GM21825 (cell line): Measurements from ENCODE around the gene PTPRK.

Experiments
- ATAC-seq: cut with Tn5 transposase; IDR thresholded peaks from one replicate; pipeline ENCODE4 v1.9.1; 2021; ENCODE audit warnings: mild to moderate bottlenecking, moderate library complexity; ENCODE audit not compliant: unreplicated experiment

Gene PTPRK

GRCh38 chr6:128520436-128521281 lies at the start of gene PTPRK:
TSS of gene PTPRK (minus strand) at chr6:128520599. CDS start at chr6:128520358, 241 bp downstream.
- peak; percentile 94 for ATAC-seq

DNA sequence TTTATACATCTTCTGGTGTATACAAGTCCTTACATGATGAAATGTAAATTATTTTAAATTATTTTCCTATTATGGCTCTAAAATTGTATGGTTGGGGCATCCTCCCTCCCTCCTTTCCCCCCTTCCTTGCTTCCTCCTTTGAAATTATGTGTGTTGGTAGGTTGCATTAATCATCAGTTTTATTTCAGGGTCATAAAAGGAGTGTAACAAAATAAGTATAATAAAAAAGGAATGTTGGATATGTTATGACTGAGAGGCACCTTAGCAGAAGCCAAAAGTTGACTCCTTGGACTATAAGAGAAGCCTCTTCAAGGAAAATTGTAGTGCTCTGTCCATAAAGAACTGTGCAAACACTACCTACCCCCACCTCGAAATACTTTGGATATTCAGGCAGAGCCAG lies 46.6 kb upstream of the PTPRK start:
- no peak for ATAC-seq

DNA sequence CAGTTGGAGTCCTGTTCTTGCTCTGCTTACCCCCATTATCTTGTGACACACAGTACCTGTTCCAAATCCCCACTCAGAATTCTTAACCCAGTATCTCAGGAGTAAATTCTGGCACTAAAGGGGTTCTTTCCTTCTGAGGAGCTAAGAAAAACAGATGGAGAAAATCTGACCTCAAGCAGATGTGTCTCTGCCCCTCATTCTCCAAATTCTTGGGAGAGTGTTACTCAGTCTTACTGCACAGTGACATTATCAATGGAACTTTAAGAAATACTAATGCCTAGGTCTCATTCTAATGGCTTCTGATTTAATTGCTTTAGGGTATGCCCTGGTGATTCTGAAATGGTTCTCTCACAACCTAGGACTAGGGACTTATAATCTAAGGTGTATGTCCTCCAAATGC lies 40.6 kb upstream of the PTPRK start:
- no peak for ATAC-seq

GRCh38 chr6:128558924-128559323 lies 38.5 kb upstream of the PTPRK start:
- ATAC-seq: no peak

DNA sequence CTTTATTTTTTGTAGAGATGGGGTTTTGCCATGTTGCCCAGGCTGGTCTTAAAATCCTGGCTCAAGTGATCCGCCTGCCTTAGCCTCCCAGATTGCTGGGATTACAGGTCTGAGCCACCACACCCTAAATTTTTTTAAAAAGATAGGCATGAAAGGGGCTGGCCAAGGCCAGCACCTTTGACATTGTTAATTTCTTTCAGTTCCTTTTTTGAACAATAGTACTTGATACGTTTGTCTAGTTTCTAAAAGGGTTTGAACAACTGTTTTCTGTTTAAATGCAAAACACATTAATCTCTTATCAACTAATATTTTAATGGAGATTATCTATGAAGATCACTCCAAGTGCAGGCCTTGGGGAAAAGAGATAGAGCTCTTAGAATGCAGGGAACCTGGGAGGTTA lies 37.6 kb upstream of the PTPRK start:
- ATAC-seq: no peak

DNA sequence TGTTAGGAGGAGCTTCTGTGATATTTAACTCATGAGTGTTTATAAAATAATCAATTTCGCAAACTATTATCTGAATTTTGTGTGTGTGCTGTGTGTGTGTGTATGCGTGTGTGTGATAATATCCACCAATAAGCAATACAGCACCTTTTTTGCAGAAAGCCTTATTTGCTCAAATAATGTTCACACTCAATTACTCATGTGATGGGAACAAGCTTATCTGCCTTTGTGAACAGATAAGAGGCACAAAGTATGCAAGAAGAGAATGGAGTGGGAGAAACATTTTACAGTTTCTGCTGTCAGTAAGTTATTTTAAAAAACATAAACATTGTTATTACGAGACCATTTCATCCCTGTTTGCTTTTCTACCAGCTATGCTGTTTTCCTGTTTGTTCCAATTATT lies 36.7 kb upstream of the PTPRK start:
- no peak for ATAC-seq

GRCh38 chr6:128554302-128554701 lies 33.9 kb upstream of the PTPRK start:
- no peak for ATAC-seq

- ATAC-seq: no peak
Measured at GRCh38 chr6:128541261-128541660, 20.9 kb upstream of the PTPRK start.

GRCh38 chr6:128538763-128539162 lies 18.4 kb upstream of the PTPRK start:
- ATAC-seq: no peak

DNA sequence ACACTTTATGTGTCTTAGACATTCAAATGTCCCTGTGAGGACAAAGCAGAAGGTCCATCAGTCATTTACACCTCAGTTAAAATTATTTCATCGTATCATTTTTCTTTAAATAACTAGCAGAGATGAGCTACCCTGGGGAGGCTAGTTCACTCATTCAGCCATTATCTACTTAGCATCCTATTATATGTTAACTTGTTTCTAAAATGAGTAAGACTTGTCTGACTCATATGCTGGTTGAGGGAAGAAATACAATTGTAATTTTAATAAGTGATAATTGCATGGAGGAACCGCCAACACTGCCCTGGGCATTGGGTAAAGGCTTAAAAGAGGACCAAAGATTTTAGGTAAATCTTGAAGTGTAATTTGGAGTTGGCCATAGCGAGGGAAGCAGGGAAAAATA lies 12.4 kb upstream of the PTPRK start:
- ATAC-seq: no peak

DNA sequence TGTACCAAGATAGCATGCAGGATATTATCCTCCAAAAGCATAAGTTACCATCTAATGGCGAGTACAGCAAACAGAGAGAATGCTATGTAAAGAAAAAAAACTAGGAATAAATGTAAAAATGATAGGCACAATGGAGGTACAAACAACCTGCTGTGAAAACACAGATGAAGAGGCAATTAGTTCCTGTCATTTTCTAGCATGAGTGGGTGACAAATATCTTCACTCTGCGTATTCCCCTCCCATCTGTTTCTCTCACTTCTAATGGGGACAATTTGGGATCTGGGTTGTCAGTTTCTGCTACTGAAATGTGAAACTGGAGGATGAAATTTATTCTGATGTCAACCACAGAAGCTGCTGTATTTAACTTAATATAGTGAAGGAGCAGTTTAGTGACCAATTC lies 11.7 kb upstream of the PTPRK start:
- no peak for ATAC-seq

DNA sequence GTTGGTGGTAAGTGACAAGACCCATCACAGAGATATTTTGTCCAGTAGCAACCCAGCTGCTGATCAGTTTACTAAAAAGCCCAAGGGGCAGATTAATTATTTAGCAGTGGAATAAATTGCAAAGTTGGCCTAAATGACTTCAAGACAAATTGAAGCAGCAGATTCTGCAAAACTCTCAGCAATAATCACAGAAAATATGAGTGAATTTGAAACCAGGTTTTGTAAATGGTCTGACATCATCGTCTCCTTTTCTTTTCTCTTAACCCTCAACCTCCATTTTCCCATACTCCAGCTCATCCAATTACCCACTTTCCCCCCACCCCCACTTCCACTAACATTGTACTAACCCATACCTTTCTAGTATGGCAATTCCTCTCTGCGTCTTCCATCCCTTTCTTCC lies 11.3 kb upstream of the PTPRK start:
- no peak for ATAC-seq

GRCh38 chr6:128528241-128528640 lies 7.8 kb upstream of the PTPRK start:
- ATAC-seq: no peak

DNA sequence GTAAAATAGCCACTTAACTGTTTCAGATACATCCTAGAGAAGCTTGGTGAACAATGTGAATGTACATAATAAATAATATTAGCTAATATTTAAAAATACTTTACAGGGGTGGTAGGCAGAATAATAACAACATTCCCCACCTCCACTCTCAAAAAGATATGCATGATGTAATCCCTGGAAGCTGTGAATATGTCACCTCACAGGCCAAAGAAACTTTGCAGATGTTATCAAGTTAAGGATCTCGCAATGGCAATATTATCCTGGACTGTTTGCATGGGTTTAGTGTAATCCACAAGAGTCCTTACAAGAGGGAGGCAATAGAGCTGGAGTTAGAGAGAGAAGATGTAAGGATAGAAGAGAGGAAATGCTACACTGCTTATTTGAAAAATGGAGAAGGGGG lies 7.0 kb upstream of the PTPRK start:
- no peak for ATAC-seq

- ATAC-seq: no peak
Measured at GRCh38 chr6:128526152-128526914, 5.9 kb upstream of the PTPRK start.

GRCh38 chr6:128525406-128525805 lies 5.0 kb upstream of the PTPRK start:
- ATAC-seq: no peak

DNA sequence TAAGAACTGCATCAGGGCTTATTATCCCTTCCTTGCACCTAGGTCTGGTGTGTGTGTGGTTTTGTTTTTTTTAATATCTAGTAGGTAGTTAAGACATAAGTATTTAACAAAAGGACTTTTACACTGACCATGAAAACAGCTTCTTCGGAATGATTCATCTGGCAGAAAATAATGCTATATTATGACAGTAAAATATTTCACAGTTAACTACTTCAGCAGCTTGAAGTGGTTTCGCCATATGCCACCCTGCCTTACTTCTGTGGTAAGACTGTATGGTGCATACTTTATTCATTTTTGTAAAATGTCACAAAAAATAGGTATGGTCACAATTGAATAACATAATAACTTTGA lies 858 bp upstream of the PTPRK start:
- ATAC-seq: no peak

- peak; percentile 16 for ATAC-seq
Measured at GRCh38 chr6:128519931-128520435, 416 bp downstream of the PTPRK start.

DNA sequence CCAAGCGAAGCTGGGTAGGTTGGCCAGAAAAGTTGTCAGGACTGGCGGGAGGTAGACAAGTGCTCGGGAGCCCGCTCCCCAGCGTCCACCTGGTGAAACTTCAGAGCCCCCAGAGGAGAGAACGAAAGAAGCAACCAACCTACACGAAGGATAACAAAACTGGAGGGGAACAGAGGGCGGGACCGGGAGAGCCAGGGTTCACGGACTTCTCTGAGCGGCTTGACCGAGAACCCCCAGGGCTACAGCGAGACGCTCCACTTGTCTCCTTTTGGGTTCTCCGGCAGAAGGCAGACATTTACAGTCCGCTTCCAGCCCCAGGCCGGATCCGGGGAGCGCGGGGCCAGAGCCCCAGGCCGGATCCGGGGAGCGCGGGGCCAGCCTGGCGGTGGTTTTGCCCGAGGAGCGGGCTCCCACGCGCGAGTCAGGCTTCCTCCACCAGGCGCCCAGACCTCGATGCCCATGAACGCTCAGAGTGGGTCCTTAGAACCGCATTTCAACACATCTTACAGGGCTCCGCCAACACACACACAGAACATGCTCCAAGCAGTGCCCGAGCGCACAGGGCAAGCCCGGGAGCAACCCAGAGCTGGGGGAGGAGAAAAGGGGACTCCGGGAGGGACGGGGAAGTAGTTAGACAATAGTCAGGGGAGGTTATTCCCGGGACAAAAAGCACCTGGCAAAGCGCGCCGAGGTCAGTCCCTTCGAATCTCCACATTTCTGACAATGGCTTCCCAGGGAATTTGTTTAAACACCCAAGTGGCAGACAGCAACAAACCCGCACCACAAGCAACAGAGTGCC lies 1.1 kb downstream of the PTPRK start:
- no peak for ATAC-seq

DNA sequence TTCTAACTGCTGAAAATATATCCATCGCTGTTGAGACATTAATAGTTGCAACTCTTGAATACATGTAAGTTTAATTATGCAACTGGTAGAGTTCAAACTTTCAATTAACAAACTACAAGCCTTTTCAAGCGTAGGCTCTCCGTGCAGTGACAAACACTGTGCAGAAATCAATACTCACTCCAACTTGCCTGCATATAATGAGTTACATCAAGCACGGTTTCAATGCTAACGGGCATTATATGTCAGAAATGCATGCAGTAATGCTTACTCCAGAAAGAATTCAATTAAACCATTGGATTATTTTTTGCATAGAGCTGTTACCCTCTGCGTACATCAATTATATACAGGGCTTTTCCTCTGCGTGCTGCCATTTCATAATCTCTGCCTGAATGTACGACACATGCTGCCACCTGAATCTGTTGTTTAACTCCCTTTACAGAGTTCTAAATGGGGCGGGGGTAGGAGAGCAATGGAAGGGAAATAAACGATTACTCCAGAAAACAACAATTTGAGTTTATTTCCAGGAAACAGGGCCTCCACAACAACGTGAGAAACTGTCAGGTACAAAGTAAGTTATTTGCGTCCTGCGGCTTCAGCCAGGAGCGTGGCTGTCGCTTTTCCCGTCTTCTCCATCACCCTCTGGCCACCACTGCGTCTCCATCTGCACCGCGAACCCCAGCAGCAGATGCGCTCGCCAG lies 1.8 kb downstream of the PTPRK start:
- no peak for ATAC-seq

- no peak for ATAC-seq
Measured at GRCh38 chr6:128517124-128517523, 3.3 kb downstream of the PTPRK start.
